ENCODE results near the gene BCAP31.

BCAP31 gene

DNA sequence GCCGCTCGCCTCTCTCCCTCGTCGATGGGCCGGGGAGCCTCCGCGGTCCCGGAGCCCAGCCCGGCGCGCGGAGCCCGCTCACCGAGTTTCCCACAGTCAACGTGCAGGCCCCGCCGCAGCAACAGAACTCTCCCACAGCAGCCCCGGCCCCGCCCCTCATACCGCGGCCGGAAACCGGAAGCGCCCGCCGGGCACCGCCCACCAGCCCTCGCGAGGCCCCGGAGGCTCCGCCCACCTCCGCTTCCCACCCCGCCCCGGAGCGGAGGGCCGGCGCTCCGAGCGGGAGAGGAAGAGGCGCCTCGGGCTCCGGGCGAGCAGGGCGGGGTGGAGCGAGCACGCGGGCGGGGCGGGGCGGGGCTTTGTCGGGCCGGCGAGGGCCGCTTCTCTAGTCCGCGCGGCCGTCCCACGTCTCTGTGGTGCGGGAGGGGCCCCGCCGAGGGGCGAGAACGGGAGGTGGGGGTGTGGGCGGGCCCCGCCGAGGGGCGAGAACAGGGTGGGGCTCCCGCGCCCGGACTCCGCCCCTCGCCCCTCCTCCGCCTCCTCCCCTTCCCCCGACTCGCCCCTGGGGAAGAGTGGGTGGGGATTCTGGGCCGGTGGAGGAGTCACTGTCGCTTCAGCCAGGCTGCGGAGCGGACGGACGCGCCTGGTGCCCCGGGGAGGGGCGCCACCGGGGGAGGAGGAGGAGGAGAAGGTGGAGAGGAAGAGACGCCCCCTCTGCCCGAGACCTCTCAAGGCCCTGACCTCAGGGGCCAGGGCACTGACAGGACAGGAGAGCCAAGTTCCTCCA, at the start of gene BCAP31, which contains the start of gene ABCD1:
TSS of gene BCAP31 (minus strand) at position 136 of the 787 bp plus-strand sequence. CDS start 1,143 bp downstream, outside the sequence.
TSS of gene ABCD1 (plus strand) at position 605 of the 787 bp plus-strand sequence. CDS start 411 bp downstream, outside the sequence.
- DNase-seq (ENCODE audit: low spot score): peak; percentile 91

GRCh38 chrX:153773218-153773611, 49.0 kb upstream of the BCAP31 start:
- DNase-seq (ENCODE audit: low spot score): no peak

GRCh38 chrX:153772316-153773217, 48.4 kb upstream of the BCAP31 start:
- DNase-seq (ENCODE audit: low spot score): no peak

DNA sequence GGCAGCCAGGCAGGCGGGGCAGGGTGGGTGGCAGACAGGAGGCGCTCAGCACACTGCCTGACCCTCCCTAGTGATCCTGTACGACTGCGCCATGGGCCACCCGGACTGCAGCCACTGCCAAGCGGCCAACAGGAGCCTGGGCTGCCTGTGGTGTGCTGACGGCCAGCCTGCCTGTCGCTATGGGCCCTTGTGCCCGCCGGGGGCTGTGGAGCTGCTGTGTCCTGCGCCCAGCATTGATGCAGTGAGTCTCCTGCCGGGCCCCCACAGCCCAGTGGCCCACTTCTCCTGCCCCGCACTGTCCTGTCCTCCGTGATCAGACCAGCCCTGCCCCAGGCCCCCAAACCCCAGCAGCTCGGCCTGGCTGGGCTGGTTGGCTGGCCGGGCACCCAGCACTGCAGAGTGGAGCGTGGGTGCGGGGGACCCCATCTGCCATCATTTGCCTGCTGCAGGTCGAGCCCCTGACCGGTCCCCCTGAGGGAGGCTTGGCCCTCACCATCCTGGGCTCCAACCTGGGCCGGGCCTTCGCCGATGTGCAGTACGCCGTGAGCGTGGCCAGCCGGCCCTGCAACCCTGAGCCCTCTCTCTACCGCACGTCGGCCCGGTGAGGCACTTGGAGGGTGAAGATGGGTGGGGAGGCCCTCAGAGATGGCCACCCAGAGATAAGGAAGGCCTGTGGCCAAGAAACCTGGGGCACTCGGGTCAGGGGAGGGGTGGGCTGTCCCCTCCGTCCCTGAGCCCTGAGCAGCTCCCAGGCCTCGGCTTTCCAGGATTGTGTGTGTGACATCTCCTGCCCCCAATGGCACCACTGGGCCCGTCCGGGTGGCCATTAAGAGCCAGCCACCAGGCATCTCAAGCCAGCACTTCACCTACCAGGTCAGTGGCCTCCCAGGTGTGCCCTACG, 47.5 kb upstream of the BCAP31 start:
- no peak for DNase-seq (ENCODE audit: low spot score)

DNA sequence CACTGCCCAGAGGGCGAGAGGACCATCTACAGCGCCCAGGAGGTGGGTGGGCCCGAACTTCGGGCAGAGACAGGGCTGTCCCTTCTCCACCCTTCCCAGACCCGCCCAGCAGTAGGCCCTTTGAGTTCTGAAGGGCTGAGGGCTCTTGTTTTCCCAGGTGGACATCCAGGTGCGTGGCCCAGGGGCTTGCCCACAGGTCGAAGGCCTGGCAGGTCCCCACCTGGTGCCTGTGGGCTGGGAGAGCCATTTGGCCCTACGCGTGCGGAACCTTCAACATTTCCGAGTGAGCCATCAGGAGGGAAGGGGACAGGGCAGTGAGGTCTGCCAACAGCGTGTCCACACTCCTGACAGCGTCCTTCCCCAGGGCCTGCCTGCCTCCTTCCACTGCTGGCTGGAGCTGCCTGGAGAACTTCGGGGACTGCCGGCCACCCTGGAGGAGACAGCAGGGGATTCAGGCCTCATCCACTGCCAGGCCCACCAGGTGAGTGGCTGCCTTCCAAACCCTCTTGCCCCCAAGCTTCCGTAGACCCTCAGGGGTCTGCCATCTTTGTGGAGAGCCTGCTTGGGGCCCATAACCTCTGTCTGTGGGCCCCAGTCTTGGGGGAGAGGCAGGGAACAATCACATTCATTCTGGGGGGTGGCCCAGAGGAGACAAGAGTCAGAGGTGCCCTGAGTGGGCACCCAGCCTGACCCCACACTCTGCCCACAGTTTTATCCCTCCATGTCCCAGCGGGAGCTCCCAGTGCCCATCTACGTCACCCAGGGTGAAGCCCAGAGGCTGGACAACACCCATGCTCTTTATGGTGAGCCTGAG, 46.6 kb upstream of the BCAP31 start:
- DNase-seq (ENCODE audit: low spot score): no peak

DNA sequence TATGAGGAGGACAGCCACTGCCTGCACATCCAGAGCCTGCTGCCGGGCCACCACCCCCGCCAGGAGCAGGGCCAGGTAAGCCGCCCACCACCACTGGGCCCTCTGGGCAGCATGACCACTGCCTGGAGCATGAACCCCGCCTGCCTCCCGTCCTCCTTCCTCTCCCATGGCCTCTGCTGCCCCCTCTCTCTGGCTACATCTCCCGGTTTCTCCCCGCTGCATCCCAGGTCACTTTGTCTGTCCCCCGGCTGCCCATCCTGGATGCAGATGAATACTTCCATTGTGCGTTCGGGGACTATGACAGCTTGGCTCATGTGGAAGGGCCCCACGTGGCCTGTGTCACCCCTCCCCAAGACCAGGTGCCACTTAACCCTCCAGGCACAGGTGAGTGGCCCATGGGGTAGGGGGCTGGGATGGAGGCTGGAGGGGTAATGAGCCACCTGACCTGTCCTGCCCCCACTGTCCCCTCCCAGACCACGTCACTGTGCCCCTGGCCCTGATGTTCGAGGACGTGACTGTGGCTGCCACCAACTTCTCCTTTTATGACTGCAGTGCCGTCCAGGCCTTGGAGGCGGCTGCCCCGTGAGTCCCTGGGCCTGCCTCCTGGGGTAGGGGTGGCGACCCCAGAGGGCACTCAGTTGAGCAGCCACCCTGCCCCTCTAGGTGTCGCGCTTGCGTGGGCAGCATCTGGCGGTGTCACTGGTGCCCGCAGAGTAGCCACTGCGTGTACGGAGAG, 45.8 kb upstream of the BCAP31 start:
- DNase-seq (ENCODE audit: low spot score): no peak

GRCh38 chrX:153769158-153769864, 45.1 kb upstream of the BCAP31 start:
- DNase-seq (ENCODE audit: low spot score): no peak

GRCh38 chrX:153768311-153769157, 44.3 kb upstream of the BCAP31 start:
- DNase-seq (ENCODE audit: low spot score): no peak

DNA sequence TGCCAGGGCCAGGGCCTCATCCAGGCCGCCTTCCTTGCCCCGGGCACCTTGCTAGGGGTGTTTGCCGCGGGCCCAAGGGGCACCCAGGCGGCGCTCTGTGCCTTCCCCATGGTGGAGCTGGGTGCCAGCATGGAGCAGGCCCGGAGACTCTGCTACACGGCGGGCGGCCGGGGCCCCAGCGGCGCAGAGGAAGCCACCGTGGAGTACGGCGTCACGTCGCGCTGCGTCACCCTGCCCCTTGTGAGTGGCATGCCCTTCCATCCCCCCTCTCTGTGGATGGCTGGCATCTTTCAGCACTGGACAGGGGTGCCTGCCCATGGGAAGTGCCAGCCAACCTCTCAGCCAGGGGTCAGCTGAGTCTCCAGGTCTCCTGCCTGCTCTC, 43.5 kb upstream of the BCAP31 start:
- DNase-seq (ENCODE audit: low spot score): no peak

GRCh38 chrX:153766871-153767673, 42.9 kb upstream of the BCAP31 start:
- no peak for DNase-seq (ENCODE audit: low spot score)

DNA sequence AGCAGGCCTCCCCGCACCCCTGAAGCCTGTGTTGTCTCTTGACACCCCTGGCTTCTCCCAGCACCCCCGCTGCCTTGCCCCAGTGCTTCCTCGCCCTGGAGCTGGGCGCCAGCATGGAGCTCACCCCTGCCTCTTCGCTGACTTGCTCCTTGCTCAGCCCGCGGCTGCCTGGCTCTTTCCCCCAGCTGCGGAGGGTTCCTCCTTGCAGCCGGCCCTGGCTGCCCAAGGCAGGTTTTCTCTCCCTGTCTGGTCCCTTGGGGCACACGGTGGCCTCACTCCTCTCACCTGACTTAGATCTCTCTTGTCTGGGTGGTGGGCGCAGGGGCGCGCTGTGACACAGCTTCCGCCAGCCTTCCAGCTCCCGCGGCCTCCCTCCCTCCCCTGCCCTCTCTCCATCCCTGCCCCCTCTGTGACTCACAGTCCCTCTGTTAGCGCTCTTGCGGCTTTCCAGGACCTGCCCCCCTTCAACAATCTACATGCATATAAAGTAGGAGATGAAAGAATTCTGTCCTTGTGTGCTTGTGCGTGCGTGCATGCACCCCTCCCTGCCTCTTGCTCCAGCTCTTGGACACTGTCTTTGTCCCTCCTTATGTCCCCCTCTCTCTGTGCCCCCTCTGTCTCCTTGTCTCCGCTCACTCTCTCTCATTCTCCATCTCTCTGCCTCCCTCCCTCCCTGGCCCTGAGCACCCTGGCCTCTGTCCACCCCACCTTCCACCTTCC, 42.1 kb upstream of the BCAP31 start:
- DNase-seq (ENCODE audit: low spot score): no peak

DNA sequence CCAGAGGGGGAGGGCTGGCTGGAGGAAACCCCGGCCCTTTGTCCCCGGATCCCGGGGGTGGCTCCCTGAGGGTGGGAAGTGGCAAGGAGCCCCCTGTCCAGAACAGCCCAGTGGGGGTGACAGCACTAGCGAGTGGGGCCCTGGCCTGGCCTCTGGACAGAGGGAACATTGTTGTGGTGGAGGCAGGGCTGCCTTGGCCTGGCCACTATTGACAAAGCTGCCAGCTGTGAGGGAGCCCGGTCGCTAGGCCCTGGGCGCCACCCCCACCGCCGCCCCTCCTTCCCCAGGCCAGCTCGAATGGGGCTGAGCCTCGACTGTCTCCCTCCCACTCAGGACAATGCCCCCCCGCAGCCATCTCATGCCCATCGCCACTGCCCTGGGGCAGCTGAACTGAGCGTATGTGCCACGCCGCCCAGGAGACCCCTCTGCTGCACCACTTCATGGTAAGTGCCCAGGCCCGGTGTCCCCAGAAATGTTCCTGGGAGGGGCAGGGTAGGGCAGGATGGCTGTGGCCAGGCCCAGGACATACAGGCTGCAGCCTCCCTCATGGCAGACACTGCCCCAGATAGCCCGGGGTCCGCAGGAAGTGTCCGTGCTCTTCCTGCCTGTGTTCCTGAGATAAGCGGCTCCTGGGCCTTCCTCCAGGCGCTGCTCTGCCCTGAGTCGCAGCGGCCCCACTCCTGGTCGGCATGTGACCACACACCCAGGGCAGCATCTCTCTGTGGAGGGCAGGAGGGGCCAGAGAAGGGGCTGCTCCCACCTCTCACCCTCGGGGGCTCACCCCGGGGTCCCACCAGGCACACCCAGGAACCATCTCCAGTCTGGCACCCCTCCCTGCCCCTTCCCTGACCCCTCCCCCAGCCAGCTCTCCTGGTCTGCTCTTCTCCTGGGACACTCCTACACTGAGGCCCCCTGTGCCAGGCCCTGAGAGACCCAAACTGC, 41.2 kb upstream of the BCAP31 start:
- peak; percentile 12 for DNase-seq (ENCODE audit: low spot score)

GRCh38 chrX:153764786-153765137, 40.6 kb upstream of the BCAP31 start:
- no peak for DNase-seq (ENCODE audit: low spot score)

DNA sequence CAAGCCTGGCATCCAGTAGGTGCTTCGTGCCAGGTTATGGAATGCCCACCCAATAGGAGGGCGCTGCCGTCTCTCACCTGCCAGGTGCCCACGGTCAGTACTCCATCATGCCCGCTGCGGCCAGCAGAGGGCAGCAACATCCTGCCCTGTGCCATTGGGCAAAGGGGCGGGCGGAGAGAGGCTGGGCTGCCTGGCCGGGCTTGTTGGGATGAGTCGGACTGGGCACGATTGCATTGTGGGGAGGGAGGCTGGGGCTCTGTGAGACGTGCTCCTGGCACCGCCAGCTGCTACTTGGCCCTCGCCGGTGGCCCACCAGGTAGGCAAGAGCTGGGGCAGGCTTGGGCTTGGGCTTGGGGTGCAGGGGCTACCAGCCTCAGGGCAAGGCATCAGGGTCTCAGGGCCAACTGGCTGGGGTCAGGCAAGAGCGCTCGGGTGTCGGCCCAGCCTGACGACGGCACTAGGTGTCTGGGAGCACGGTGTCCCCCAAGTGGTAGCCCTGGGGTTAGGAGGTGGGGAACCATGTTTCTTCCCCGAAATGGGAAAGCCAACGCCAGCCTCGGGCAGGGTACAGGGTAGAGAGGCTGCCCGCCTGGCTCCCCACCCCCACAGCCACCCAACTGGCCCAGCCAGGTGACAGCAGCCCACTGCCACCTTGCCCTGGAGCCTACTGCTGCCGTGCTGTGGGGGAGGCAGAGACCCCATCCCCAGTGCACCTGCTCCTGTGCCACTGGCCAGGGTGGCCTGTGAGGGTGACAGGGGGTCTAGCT, 40.0 kb upstream of the BCAP31 start, which contains the start of gene PLXNB3:
TSS of gene PLXNB3 (plus strand) at position 261 of the 767 bp plus-strand sequence. CDS start 1,287 bp downstream, outside the sequence.
- DNase-seq (ENCODE audit: low spot score): peak; percentile 72

GRCh38 chrX:153763298-153763932, 39.2 kb upstream of the BCAP31 start:
- DNase-seq (ENCODE audit: low spot score): no peak
